Stimulated activated CD4-positive, alpha-beta T cell treated with anti-CD3 and anti-CD28 coated beads, TNF-alpha, amount 100 ng/mL, for 1 hour (primary cell): ENCODE measurements around the gene TMEM184C.

Experiments used
- DNase-seq, 3 donors: peaks; one replicate each; pipeline ENCODE4 v3.0.0-alpha.2; 2020; ENCODE audit warnings: low read depth in 3 of 3, low spot score in 1 of 3

TMEM184C gene

GRCh38 chr4:147617173-147617840 lies at the start of gene TMEM184C:
TMEM184C (plus strand) TSS chr4:147617397; CDS start chr4:147617957, 560 bp downstream.
- peak; percentile 89 to 99 (median 95) for DNase-seq

DNA sequence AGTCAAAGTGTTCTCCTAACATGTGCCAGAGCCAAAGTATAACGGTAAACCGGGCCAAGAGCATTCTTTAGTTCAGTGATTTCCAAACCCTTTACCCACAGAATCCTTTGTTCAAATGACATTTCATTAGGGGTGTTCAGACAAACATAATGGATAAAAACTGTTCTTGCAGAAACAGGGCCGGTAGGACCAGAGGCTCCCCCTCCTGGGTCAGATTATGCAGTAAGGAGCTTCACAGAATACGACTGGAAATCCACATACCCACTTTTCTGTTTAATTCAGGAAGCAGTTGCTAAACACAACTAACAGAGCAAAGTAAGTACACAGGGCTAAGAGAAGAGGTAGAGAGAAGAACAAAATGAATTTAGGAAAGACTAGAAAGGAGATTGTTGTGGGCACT lies 46.6 kb upstream of the TMEM184C start:
- no peak for DNase-seq

DNA sequence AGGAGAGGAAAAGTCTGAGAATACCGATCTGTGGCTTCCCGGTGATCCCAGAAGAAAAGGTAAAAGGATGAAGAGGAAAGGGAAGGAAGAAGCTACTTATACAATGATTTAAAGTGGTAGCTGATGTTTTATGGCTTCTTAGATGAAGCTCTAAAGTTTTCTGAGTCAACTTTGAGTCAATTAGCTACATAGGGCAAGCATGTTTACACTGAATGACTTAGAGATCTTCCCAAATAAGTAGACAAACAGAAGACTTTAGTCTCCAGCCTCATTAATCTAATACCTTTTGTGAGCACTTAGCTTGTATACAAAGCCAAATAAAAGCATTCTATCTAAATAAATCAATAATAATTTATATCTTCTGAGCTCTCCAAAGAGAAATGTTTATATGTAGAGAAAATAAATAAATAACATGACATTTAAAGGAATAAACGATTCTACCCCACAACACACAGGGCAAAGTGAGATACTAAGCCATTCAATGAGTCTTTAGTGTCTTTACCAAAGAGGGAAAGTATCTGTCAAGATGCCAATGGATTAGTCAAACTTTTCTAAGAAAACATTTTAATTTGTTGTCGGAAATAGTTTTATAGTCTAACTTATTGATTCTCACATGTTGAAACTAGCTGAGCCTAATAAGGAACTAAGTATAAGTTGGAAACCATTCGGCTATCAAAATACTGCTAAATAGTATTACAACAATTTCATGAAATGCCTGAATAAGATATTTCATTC lies 46.0 kb upstream of the TMEM184C start:
- DNase-seq, result no peak

- DNase-seq, result no peak
These were observed 41.1 kb upstream of the TMEM184C start for GRCh38 chr4:147576084-147576483.

DNA sequence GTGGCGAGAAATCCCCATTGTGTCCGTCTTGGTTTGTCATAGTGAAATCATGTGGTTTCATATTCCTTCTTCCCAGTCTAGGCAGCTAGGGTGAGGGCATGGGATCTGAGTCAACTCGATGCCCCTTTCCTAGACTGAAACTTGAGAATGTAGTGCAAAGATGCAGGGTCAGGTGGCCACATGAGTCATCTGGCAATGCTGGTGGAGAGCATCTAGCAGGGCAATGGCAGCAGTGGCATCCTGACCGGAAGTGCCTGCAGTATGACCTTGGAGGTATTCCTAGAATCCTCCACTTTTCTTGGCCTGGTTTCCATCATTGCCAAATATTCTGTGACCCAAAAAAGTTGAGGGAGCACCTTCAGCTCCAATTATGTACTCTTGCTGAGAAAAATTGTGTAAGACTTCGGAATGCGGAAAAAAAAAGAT lies 39.1 kb upstream of the TMEM184C start:
- no peak for DNase-seq

DNA sequence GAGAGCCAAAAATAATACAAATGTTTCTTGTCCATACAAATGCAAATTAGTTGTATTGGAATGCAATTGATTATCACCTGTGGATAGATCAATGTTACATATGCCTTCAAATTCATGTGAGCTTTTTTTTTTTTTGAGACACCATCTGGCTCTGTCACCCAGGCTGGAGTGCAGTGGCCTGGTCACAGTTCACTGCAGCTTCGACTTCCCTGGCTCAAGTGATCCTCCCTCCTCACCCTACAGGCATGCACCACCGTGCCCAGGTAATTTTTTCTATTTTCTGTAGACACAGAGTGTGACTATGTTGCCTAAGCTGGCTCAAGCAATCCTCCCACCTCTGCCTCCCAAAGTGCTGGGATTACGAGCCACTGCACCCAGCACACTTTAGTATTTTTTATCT lies 38.6 kb upstream of the TMEM184C start:
- DNase-seq, result no peak

DNA sequence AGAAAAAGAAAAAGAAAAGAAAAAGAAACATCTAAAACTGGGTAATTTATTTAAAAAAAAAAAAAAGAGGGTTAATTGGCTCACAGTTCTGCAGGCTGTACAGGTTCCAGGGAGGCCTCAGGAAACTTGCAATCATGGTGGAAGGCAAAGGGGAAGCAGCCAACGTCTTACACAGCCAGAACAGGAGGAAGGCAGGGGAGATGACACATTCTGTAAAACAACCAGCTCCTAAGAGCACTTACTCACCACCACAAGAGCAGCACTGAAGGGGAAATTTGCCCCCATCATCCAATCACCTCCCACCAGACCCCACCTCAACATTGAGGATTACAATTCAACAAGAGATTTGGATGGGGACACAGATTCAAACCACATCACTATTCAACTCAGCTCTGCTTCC lies 36.8 kb upstream of the TMEM184C start:
- DNase-seq, result no peak

DNA sequence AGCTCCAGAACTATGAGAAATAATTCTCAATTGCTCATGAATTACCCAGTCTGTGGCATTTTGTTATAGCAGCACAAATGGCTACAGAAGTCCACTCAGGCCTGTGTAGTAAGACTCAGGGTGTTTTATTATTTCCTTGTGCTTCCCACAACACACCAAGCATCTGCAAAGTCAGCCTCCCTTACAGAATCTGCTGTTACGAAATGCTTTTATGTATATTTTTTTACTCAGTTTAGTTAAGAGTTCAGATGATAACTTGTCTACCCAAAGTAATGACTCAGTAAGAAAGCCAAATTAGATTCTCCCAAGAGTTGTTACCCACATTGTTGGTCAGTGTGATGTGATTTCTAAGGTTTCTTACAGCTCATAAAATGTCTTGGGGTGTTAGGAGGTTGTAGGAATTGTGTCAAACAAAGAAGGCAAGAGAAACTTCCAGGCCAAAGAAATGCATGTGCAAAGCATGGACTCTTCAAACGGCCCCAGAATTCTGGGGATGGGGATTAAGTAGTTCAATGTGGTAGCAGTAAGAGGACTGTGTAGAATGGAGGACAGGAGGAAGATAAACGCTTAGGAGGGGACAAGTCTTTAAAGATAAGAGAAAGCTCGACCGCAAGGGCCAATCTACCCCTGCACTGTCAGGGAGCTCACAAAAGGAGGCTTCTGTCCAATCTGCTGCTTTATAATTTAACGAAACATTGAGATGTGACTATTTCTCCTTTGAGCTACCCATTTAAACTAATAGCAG lies 35.4 kb upstream of the TMEM184C start:
- DNase-seq, result no peak

DNA sequence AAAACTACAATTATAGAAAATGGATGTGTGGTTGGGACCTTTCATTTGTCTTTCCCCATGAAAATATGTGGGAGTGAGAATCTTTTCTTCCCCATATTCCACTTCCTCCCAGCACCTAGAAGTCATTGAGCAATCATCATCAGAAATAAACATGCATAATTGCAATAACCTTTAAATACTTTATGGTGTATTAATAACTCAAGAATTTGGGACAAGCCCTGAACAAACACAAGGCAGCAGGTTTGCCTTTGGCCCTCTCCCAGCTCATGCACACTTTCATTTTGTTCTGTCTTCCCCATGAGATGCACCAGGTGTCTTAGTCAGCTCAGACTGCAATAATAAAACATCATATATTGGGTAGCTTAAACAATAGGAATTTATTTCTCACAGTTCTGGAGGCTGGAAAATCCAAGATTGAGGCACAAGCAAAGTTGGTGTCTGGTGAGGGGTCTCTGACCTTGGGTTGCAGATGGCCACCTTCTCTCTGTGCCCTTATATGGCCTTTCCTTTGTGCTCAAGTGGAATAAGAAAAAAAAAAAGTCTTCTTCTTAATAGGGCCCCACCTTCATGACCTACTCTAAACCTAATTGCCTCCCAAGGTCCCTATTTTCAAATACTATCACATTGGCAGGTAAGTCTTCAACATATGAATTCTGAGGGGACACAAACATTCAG lies 34.7 kb upstream of the TMEM184C start:
- DNase-seq, result no peak

DNA sequence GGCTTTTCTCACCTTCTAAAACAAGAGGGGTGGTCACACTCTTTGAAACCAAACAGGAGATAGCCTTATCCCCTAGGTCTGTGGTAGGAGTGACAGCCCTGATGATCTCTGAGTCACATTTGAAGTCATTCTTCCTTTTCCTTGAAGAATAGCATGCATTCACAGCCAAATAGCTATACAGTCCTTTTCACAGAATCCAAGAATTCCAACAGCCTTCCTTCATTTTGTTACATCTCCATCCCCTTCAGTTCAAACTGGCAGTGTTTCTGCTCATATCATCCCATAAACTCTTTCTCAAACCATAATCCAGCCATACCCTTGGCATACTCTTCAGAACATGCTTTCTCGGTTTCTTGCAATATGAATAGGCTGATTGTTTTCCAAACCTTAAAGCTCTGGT lies 33.3 kb upstream of the TMEM184C start:
- no peak for DNase-seq

- no peak for DNase-seq
These were observed 31.2 kb upstream of the TMEM184C start for GRCh38 chr4:147586032-147586431.

DNA sequence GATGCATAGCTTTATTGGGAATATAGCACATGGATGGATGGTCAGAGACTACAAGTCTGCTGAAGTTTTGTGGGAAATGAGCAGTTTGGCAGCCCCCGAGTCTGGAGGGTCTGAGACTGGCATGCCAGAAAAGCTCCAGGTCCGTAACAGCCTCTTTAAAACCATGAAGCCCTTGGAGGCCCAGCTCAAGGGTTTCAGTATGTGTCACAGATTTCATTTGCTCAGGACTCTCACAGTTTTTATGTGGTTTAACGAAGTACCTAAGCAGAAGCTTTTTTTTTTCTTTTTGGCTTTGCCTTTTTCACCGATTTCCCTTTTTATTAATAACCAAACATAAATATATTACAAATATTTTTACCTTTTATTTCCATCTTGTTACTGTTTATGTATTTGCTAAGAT lies 30.6 kb upstream of the TMEM184C start:
- no peak for DNase-seq

DNA sequence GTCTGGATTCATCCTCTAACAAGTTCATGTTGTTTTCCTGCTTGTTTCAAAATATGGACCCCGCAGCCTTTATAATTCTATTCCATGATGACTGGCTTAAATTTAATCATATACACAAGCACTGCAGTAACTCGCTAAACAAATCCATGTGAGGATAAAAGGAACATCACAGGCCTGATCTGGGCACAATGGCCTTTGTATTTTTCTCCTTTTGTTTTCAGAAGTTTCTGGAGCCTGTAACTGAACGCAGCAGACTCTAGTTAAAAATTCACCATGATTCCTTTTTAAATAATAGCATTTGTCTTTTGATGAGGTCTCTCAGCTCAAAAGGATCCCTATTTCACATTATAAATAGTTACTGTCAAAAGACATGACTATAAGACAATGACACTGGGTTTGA lies 30.2 kb upstream of the TMEM184C start:
- DNase-seq, result no peak

- DNase-seq, result no peak
These were observed 27.6 kb upstream of the TMEM184C start for GRCh38 chr4:147589586-147589985.

DNA sequence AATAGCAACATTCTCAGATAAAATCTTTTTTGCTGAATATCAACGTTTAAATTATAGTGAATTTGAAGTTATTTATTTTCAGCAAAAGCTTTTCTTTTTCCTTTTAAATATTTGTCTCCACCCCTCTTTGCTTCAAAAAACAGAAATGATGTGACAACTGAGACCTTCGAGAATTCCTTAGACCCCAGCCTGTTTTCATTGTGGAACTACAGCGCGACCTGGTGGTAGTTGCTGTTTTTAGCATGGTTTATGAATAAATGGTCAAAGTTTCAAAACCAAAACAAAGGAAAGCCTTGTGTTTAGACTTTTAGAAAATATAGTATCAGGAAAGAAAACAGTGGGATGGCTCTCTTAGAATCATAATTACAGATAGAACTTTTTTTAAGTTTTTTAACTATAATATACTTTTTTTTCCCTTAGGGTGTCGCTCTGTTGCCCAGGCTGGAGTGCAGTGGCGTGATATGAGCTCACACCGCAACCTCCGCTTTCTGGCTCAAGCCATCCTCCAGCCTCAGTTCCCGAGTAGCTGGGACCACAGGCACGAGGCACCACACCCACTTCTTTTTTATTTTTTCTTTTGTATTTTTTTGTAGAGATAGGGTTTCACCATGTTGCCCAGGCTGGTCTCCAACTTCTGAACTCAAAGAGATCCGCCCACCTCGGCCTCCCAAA lies 26.8 kb upstream of the TMEM184C start:
- peak in 1 of 3 donors; percentile 10 for DNase-seq

DNA sequence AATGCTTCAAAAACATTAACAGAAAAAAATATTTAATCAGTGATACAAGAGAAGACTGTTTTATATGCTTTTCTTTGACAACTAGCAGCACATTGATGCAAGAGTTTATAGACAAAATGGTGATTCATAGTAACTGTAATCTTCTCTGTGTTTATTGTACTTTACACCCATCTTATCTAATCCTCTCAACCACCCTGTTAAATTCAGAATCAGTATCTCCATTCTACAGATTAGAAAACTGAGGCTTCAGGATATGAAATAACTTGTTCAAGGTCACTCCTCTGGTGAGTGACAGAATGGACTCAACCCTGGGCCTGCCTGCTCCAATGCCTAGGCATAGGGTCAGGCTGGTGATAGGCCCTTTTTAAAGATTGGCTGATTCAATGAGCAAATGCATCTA lies 26.1 kb upstream of the TMEM184C start:
- DNase-seq, result no peak

DNA sequence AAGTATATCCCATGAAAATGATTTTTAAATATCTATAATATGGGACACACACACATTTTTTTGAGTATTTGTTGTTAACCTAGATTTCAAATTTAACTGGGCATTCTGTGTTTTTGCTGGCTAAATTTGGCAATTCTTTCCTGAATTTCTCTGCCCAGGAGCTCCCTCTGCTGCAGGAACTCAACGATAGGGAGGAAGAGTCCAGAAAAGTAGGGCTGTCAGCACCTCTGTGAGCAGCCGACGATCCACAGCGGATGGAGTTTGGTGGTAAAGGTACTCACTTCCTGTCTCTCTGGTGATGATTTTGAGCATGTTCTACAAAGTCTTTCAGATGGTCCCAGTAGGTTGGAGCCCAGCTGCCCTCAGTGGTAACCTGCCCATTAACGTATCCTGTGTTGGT lies 23.1 kb upstream of the TMEM184C start:
- no peak for DNase-seq

GRCh38 chr4:147594578-147594977 lies 22.6 kb upstream of the TMEM184C start:
- no peak for DNase-seq

DNA sequence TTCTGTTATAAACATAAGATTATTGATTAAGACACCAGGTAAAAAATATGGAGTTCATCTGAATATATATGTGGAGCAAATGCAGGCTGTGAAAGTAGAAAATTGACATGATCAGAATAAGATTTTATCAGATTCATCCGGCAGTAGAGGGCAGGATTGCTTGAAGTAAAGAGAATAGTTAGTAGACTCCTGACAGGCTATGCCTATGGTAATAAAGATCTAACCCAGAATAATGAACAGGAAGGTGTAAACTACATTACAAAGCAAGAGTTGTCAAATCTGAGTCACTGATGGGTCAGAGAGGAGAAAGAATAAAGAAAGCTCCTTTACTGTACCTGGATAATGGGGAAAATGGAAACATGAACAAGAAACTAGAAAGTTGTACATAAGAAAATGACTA lies 20.8 kb upstream of the TMEM184C start:
- DNase-seq, result no peak

- DNase-seq, result no peak
These were observed 20.2 kb upstream of the TMEM184C start for GRCh38 chr4:147596981-147597380.

- no peak for DNase-seq
These were observed 19.6 kb upstream of the TMEM184C start for GRCh38 chr4:147597561-147597960.
